Vagina (tissue), 2 donors: ENCODE results near the gene RPIA.

Experiments used
- CTCF ChIP-seq, 3 experiments: fragments of 450-650 bp in 2 of 3; fragments of 200-600 bp in 1 of 3; sonication (generic) in 1 of 3; IDR thresholded peaks; one replicate each; pipeline ENCODE4 v1.5.1; 2017 to 2019; ENCODE audit warnings: antibody characterized with exemption in 3 of 3, mild to moderate bottlenecking in 2 of 3, moderate library complexity in 2 of 3
- POLR2A ChIP-seq, 2 donors: fragments of 450-650 bp; IDR thresholded peaks; one replicate each; pipeline ENCODE4 v1.6.1; 2017; ENCODE audit warnings: antibody characterized with exemption in 2 of 2, mild to moderate bottlenecking in 2 of 2, moderate library complexity in 2 of 2
- POLR2AphosphoS5 ChIP-seq, 2 donors: sonication (generic); formaldehyde crosslinking; IDR thresholded peaks; one replicate each; pipeline ENCODE4 v1.9.0; 2017; ENCODE audit warnings: antibody characterized with exemption in 2 of 2, mild to moderate bottlenecking in 2 of 2, low read depth in 1 of 2; ENCODE audit not compliant: insufficient read depth in 1 of 2

GRCh38 chr2:88764141-88764849 lies 72.8 kb downstream of the RPIA start:
- no peak for TF ChIP-seq CTCF (IDR thresholded peaks at IDR 0.05)
- no peak for TF ChIP-seq POLR2AphosphoS5 (IDR thresholded peaks at IDR 0.05; ENCODE audit: insufficient read depth in 1 of 2, low read depth in 1 of 2)
- TF ChIP-seq POLR2A (IDR thresholded peaks at IDR 0.05): no peak
